Activated CD8-positive, alpha-beta memory T cell treated with anti-CD3 and anti-CD28 coated beads for 24 hours (primary cell): Measurements from ENCODE around the gene CITED2.
"Not testable (repeated sequence)": the region's sequence is repeated elsewhere in the genome, so short reads cannot be mapped to it uniquely, and the experiment has no call there.

ENCODE experiments used
- DNase-seq: peaks from one replicate; pipeline ENCODE4 v3.0.0-alpha.2; 2020

The CITED2 gene

GRCh38 chr6:139364302-139364981 lies 10.0 kb downstream of the CITED2 start:
- no peak for DNase-seq

GRCh38 chr6:139363797-139364196 lies 10.7 kb downstream of the CITED2 start:
- DNase-seq: not testable (repeated sequence)

- DNase-seq: not testable (repeated sequence)
Measured at GRCh38 chr6:139363123-139363522, 11.3 kb downstream of the CITED2 start.

GRCh38 chr6:139361211-139361610 lies 13.2 kb downstream of the CITED2 start:
- DNase-seq: no peak

GRCh38 chr6:139356924-139357323 lies 17.5 kb downstream of the CITED2 start:
- no peak for DNase-seq

- no peak for DNase-seq
Measured at GRCh38 chr6:139355777-139356445, 18.5 kb downstream of the CITED2 start.

- DNase-seq: no peak
Measured at GRCh38 chr6:139355172-139355571, 19.3 kb downstream of the CITED2 start.

- no peak for DNase-seq
Measured at GRCh38 chr6:139354189-139354588, 20.3 kb downstream of the CITED2 start.

GRCh38 chr6:139349464-139350020 lies 24.9 kb downstream of the CITED2 start:
- no peak for DNase-seq

- no peak for DNase-seq
Measured at GRCh38 chr6:139346392-139346791, 28.1 kb downstream of the CITED2 start.

- DNase-seq: no peak
Measured at GRCh38 chr6:139344186-139344963, 30.1 kb downstream of the CITED2 start.

- DNase-seq: no peak
Measured at GRCh38 chr6:139343052-139343750, 31.2 kb downstream of the CITED2 start.

GRCh38 chr6:139341060-139341459 lies 33.4 kb downstream of the CITED2 start:
- no peak for DNase-seq

- DNase-seq: no peak
Measured at GRCh38 chr6:139338795-139339194, 35.7 kb downstream of the CITED2 start.

- no peak for DNase-seq
Measured at GRCh38 chr6:139337830-139338229, 36.6 kb downstream of the CITED2 start.

GRCh38 chr6:139337001-139337400 lies 37.4 kb downstream of the CITED2 start:
- DNase-seq: no peak

GRCh38 chr6:139336488-139336887 lies 38.0 kb downstream of the CITED2 start:
- DNase-seq: no peak

- no peak for DNase-seq
Measured at GRCh38 chr6:139335447-139336210, 38.8 kb downstream of the CITED2 start.

- DNase-seq: no peak
Measured at GRCh38 chr6:139334806-139335446, 39.5 kb downstream of the CITED2 start.

- DNase-seq: no peak
Measured at GRCh38 chr6:139330826-139331500, 43.5 kb downstream of the CITED2 start.

- DNase-seq: no peak
Measured at GRCh38 chr6:139330306-139330705, 44.1 kb downstream of the CITED2 start.
